Iris pigment epithelial cell (primary cell): ENCODE measurements around the gene MARK4.

Source experiments
- DNase-seq: peaks from one replicate; pipeline ENCODE4 v3.0.0-alpha.2; 2011; ENCODE audit warnings: low read depth

MARK4 gene

DNA sequence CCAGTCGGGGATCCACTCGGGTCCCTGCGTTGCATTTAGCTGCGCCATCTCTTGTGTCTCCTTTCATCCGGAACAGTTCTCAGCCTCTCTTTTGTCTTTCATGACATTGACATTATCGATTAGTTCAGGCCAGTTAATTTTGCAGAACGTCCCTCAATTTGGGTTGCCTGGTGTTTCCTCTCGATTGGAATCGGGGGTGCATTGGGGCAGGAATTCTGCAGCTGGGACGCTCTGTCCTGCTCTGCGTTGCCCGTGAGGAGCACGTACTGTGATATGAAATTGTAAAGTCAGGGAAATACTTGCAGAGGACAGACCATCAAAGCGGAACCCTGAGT is 22.4 kb downstream of the MARK4 start:
- no peak for DNase-seq

DNA sequence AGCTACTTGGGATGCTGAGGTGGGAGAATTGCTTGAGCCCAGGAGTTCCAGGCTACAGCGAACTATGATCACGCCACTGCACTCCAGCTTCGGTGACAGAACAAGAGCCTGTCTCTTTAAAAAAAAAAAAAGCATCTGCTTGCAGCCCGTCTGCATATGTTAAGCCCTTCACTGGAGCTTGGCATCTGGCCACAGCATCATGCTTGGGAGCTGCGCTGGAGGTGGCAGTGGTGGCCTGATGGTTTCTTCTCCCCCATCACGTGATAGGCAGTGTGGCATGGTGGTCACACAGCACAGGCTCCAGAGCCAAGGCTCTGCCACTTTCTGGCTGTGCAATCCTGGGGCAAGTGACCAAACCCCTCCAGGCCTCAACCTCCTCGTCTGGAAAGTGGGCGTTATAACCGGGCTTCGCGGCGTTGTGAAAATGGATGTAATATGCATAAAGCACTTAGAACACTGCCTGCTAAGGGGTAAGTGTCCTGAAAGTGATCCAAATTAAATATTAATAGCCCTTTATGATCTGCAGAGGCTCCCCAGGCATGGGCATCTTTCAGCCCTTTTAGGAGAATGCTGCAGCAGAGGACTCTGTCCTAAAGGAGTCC is 24.4 kb downstream of the MARK4 start:
- DNase-seq = peak; percentile 40

DNA sequence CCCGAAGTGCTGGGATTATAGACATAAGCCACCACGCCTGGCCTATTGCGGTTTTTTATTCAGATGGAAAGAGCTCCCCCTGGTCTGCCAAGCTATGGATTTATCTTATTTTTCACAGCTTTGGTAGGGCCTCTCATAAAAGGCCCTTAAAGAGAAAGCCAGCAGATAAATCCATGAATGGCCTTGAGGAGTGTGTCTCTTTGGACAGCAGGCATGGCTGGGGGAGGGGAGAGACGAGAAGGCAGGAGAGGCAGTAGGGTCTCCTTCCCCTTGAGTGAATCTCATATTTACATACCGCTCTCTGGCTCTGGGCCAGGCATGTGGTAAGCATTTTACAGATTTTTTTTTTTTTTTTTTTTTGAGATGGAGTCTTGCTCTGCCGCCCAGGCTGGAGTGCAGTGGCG is 25.2 kb downstream of the MARK4 start:
- peak; percentile 55 for DNase-seq

DNA sequence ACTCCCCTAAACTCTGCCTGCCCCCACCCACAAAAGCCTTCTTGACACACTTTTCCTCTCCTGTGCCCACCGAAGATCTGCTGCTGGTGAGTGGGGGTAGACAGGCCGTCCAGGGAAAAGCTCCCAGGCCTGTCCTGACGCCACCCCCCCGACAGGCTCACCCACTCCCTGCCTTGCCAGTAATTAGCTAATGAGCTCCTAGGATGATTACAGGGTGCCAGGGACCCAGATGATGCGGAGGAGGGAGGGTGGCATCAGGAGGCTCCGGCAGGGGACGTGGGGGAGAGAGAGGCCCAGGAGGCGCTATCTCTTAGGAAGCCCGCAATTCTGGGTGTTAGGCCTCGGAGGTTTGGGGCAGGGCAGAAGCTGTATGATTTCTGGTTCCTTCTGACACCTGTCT is 27.0 kb downstream of the MARK4 start:
- DNase-seq = no peak

DNA sequence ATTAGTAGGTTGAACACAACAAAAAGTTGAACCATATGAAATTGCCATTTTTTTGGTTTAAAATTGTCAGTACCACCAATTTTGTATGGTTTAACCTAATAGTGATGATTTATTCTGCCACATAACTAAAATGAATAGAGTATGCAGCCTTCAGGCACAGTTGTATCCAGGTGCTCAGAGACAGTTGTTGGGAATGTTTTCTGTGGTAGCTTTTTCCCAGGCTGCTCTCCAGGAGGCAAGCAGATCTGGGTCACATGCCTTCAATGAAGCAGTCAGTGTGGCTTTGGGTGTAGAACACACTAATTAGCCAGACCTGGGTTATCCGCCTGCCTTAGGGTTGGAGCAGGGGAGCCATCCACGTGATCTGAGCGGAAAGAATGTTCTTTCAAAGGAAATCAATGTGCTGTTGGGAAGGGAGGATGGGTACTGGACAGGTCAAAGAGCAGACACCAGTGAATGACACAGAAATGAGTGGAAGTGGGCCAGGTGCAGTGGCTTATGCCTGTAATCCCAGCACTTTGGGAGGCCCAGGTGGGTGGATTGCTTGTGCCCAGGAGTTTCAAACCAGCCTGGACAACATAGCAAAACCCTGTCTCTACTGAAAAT is 28.6 kb downstream of the MARK4 start:
- no peak for DNase-seq

DNA sequence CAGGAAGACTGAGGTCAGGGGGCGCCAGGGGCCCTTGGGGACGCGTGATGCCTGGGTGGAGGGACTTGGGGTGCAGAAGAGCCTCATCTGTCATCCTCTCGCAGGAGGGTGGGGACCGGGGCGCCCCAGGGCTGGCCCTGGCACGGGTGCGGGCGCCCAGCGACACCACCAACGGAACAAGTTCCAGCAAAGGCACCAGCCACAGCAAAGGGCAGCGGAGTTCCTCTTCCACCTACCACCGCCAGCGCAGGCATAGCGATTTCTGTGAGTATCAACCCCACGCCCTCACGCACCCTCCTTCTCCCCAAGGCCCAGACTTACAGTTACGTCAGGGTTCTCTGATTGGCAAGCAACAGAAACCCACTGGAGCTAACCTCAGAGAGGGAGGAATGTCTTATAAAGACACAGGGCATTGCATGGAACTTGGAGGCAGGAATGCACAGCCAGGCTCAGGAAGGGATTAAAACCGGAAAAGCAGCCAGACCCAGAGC is 29.4 kb downstream of the MARK4 start:
- peak; percentile 85 for DNase-seq

DNA sequence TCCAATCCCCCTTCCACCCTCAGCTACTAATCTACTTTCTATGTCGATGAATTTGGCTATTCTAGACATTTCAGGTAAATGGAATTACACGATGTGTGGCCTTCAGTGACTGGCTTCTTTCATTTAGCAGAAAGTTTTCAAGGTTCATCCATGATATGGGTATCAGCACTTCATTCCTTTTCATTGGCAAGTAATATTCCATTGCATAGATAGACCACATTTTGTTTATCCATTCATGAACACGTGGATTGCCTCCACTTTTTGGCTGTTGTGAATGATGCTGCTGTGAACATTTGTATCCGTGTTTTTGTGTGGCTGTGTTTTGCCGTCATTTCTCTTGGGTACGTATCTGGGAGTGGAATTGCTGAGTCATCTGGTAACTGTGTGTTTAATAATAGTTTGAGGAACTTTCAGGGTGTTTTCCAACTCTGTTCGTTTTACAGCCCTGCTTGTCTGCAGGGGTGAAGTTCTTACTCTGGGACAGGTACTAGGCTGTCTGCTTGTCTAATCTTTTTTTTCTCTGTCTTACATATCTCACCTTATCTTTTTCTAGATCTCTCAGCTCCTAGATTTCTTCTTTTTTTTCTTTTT is 32.5 kb downstream of the MARK4 start:
- peak; percentile 62 for DNase-seq

DNA sequence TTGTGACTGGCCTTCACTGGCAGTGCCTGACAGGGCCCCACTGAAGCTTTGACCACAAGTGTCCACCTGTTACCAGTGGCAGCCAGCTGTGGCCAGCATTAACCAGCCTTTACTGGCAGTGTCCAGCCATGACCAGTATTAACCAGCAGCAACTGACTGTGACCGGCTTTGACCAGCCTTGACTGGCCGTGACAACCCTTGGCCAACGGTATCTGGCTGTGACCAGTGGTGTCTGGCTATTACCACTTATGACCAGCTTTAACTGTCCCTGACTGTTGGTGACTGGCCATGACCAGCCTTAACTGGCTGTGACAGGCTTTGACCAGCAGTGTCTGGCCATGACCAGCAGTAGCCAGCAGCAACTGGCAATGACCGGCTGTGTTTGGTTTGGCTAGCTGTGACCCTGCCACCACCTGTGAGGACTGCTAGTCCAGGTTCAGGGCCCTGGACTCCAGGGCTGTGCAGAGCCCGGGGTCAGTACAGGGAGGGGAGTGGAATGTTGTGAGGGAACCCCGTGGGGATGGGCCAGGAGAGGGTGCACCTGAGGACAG is 39.4 kb downstream of the MARK4 start:
- DNase-seq = no peak

DNA sequence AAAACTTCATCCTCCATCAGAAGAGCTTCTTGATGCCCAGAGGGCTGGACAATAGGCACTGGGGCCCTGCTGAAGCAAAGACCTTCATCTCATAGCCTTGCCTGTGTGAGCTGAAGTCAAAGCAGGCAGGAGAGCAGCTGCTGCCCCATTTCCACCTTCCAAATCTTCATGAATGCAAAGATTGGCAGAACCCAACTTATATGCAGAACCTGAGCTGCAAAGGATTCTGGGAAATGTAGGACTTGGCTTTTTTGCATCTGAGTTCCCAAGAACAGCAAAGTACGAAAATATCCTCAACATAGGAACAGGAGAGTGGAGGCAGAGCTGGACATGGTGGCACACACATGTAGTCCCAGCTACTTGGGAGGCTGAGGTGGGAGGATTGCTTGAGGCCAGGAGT is 40.8 kb downstream of the MARK4 start:
- no peak for DNase-seq

DNA sequence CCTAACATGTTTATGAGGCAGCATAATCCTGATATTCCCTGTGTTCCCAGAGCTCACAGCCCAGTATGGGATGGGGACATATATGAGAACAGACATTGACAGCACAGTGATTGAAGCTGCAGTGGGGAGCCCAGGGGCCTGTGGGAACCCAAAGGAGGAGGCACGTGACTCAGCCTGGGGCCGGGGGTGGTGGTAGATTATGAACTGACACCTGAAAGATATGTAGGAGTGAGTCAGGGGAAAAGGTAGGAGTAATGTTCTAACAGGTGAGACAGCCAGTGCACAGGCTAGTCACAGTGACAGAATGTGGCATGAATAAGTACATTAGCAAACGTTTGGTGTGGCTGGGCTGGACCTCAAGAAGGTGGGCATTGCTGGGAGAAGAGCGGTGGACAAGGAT is 42.6 kb downstream of the MARK4 start:
- no peak for DNase-seq

DNA sequence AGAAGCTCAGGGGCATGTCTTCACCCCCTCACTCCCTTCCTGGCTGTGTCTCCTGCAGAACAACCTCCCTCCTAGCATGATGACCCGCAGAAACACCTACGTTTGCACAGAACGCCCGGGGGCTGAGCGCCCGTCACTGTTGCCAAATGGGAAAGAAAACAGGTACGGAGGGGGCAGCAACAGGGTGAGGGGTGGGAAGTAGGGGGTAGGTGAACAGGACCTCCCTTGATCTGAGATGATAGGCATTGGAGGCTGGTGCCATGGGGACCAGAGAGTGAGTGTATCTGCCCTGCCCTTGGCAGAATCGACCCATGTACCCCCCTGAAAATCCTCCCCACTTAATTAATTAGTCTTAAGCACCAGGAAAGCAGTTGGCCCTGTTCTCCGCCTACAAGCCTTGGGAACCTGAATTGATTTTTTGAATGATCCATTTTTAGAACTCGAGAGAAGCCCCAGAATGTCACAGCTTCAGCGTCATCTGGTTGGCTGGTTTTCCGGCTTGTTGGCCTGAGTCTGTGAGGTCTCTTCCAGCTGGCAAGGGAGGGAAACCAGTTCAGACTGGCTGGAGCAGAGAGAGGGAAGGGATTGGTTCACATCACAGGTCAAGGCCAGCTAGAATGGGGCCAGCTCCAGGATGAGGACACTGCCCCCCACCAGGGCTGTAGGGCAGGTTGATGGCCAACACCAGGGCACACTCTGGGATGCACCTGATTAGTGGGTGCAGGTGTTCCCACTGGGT is 43.4 kb downstream of the MARK4 start:
- no peak for DNase-seq

DNA sequence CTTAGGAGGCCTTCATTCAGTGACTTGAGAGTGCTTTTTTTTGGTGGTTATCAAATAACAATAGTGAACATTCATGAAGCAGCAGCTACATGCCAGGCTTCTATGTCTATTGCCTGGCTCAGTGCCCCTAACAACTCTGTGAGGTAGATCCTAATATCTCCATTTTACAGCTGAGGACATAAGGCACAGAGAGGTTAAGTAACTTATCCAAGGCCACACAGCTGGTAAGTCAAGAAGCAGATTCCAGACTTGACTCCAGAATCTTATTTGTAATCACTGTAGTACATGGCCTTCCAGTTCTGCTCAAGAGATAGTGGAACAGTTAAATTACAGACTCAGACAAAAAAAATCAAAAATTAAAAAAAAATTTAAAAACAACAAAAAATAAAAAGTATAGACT is 44.8 kb downstream of the MARK4 start:
- DNase-seq = no peak

DNA sequence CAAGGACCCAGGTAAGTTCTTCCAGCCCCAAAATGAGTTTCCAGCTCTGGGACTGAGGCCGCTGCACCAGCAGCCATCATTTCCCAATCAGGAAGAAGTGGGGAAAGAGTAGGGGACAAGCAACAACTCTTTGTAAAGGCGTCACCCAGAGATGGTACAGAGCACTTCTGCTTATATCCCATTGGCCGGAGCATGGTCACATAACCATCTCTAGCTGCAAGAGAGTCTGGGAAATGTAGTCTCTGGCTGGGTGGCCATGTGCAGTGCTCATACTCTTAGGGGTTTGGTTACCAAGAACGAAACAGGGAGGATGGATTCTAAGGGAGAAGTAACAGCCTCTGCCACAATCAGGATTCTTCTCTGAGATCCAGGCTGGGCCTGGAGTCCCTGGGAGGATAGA is 45.3 kb downstream of the MARK4 start:
- no peak for DNase-seq

DNA sequence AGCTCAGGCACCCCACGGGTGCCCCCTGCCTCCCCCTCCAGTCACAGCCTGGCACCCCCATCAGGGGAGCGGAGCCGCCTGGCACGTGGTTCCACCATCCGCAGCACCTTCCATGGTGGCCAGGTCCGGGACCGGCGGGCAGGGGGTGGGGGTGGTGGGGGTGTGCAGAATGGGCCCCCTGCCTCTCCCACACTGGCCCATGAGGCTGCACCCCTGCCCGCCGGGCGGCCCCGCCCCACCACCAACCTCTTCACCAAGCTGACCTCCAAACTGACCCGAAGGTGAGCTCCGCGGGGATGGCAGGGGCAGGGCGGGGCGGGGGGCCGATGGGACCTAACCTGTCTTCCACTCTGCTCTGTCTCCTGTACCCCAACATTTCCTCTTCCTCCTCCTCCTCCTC is 46.6 kb downstream of the MARK4 start:
- no peak for DNase-seq

DNA sequence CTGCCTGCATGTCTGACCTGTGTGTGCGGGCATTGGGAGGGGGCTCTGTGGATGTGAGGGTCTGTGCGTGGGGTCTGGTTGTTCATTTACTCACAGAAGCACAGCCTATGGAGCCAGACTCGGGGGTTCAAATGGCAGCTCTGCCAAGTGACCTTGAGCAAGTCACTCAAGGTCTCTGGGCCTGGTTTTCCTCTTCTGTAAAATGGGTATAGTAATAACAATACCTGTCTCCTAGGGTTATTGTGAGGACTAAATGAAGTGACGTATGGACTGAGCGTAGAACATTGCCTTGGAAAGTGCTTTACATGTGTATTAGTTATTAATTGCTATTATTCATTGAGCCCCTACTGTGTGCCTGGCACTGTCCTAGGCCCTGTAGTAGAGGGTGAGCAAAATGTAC is 47.2 kb downstream of the MARK4 start:
- no peak for DNase-seq

DNA sequence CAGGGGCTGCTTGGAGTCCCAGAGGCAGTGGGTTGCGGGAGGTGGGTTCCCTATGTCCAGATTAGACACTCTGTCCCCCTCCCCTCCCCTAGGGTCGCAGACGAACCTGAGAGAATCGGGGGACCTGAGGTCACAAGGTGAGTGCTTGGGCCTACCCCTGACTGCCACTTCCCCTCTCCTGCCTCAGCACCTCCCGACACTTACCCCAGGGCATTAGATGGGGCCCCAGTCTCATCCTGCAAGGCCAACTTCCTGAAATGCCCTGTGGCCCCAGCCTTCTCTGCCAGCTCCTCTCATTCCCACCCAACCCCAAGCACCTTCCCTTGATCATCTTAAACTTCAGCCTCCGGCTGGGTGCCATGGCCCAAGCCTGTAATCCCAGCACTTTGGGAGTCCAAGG is 48.6 kb downstream of the MARK4 start:
- no peak for DNase-seq

DNA sequence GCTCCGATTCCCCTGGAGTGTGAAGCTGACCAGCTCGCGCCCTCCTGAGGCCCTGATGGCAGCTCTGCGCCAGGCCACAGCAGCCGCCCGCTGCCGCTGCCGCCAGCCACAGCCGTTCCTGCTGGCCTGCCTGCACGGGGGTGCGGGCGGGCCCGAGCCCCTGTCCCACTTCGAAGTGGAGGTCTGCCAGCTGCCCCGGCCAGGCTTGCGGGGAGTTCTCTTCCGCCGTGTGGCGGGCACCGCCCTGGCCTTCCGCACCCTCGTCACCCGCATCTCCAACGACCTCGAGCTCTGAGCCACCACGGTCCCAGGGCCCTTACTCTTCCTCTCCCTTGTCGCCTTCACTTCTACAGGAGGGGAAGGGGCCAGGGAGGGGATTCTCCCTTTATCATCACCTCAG is 51.3 kb downstream of the MARK4 start:
- no peak for DNase-seq

DNA sequence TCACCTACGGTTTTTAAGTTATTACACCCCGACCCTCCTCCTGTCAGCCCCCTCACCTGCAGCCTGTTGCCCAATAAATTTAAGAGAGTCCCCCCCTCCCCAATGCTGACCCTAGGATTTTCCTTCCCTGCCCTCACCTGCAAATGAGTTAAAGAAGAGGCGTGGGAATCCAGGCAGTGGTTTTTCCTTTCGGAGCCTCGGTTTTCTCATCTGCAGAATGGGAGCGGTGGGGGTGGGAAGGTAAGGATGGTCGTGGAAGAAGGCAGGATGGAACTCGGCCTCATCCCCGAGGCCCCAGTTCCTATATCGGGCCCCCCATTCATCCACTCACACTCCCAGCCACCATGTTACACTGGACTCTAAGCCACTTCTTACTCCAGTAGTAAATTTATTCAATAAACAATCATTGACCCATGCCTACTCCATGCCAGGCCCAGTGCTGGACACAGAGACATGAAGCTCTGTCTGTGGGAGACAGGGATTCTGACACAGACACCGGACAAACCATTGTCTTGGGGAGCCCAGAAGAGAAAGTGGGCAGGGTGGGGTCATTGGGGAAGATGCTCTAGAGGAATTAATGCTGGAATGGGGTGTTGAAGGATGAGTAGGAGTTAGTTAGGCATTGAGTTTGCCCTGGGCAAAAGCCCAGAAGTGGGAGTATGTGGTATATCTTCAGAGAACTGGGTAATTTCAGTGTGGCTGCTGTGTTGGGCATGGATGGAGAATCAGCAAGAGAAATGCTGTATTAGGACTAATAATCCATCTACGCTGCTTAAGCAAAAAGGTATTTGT is 52.4 kb downstream of the MARK4 start:
- no peak for DNase-seq

DNA sequence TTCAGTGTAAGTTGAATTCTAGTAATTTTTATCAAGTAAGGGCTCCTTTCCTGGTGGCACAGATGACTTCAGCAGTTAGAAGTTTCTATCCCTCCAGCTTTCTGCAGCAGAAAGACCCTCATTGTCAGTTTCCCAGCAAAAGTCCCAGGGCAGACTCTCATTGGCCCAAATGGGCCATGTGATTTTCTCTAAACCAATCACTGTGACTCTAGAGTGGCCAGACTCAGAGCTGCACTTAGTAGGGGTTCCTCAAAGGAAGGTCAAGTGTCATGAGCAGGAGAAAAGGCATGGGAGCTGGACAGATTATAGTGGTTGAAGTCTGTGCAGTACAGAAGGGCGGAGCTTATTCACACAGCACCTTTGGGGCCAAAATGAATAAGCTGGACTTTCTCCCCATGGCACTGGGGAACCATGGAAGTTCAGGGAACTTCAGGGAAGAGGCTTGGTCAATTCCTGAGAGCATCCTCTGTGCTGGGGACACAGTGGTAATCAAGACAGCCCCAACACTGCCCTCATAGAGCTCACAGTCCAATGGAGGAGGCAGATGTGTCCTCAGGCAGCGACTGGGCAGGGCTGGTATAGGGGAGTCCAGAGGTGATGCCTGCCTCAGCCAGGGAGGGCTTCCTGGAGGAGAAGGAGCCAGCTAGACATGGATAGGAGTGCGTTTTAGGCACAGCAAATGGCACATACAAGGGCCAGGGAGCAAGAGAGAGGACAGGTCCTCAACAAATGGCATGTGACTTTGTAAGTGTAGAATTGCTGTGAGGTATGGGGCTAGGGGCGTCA is 53.3 kb downstream of the MARK4 start:
- DNase-seq = no peak

DNA sequence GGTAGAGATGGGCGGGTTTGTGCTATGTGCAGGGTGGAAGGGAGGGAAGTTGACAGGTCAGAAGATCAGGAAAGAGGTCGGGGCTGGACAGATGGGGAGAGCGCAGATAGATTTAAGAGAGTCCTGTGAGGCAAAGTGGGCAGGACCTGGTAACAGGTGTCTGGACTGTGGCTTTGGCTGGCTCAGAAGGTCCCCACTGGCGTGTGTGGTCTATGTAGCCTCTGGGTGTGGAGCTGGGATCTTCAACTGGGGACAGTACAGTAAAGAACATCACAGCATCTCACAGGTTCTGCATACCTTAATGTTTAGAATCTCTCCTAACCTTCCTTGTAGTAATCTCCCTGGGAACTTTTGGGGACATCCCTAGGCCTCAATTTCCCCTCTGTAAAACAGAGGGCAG is 53.9 kb downstream of the MARK4 start:
- no peak for DNase-seq

DNA sequence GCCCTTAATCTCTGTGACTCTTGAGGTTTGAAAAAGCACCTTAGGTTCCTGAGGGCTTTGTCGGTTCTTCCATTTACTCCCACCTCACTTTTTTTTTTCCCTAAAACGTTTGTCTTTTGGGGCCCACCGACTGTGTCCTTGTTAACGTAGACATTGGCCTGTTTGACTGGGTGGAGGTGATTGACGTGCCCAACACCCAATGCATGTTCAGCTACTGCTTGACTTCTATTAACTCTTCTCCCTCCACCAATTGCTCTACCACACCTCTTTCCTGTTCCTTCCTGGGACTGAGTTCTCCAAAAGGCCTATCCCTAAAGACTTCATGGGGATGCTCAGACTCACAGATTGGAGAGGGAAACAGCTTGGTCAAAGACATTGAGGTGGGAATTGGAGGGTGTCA is 54.4 kb downstream of the MARK4 start:
- DNase-seq = peak; percentile 43
